GF-D8 (cell line): ENCODE results near the gene TOB1.
"Not testable (repeated sequence)": the region's sequence is repeated elsewhere in the genome, so short reads cannot be mapped to it uniquely, and the experiment has no call there.

Experiments
- DNase-seq: peaks from one replicate; lab custom pipeline; 2025; lab: John Stamatoyannopoulos, UW

Gene TOB1

DNA sequence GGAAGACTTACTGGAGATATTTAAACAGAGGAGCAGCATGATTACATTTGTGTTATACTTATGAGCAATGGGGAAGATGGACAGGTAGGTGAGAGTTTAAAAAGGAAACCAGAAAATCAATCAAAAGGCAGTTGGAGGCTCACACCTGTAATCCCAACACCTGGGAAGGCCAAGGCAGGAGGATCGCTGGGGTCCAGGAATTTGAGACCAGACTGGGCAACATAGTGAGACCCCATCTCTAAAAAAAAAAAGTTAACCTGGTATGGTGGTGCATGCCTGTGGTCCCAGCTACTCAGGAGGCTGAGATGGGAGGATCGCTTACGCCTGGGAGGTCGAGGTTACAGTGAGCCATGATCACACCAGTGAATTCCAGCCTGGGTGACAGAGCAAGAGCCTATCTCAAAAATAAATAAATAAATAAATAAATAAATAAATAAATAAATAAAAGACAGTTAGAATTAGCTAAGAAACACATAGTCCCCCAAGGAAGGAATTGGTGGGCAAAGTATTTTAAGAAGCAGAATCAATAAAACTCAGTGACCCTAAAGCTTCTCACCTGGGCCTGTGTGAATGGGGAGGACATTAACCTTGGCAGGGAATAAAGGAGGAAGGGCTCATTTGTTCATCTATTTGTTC, 32.3 kb upstream of the TOB1 start:
- no peak for DNase-seq

DNA sequence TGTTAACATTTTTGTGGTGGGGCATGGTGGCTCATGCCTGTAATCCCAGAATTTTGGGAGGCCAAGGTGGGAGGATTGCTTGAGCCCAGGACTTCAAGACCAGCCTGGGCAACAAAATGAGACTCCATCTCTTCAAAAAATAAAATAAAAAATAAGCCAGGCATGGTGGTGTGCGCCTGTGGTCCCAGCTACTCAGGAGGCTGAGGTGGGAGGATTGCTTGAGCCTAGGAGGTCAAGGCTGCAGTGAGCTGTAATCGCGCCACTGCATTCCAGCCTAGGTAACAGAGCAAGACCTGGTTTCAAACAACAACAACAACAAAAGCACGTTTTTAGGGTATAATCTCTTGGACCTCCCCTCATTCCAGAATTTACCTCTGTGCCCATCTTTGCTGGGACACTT, 28.4 kb upstream of the TOB1 start:
- DNase-seq, result not testable (repeated sequence)

DNA sequence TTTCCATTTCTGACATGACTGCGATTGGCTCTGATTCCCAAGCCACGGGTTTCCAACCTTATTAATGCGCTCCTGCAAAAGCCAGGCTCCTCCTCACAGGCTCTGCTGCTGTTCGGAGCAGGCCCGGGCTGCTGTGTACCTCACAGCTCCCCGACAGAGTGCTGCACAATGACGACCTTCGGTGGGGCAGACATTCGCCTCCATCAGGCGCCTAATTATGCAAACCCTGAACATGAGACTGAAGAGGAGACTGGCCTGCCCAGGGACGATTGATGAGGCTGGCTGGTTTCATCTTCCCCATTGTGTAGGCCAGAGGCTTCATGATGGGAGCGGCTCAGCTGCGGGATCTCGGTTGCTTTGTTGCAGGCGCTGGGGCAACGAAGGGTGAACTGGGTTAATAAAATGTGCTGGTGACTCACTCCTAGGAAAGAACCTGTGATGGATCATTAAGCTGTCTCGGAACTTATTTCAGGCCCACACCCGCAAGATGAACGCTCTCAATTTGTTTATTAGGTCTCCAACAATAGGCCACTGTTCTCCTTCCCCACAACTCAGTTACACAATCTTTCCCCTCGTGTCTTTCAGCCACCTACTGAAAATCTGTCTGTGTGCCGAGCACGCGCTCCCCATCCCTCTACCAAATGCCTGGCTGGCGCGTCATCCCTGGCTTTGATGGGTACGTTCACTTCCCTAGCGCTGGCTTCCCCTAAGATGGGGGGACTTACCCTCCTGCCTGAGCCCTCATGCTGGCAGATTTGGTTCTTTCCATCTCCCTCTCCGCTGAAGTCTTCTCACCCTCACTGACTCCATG, 27.2 kb upstream of the TOB1 start:
- no peak for DNase-seq

DNA sequence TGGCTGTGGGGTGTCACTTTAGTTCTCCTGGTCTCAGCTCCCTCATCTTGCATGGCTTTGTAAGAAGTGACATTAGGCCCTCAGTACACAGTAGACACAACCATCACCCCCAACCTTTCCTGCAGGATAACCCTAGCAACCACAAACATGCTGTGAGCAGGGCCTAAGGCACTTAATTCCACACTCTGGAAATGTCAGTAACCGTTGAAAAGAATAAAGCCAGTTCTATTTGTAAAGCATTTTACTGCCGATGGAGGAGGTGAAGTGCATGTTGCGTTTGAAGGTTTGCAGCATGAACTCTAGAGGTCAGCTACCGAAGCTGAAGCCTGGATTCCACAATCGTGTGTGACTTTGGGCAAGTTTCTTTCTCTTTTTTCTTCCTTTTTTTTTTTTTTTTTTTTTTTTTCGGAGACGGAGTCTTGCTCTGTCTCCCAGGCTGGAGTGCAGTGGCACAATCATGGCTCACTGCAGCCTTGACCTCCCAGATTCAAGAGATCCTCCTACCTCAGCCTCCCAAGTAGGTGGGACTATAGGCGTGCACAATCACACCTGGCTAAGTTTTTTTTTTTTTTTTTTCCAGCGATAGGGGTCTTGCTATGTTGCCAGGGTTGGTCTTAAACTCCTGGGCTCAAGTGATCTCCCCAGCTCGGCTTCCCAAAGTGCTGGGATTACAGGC, 26.1 kb upstream of the TOB1 start:
- DNase-seq, result no peak

DNA sequence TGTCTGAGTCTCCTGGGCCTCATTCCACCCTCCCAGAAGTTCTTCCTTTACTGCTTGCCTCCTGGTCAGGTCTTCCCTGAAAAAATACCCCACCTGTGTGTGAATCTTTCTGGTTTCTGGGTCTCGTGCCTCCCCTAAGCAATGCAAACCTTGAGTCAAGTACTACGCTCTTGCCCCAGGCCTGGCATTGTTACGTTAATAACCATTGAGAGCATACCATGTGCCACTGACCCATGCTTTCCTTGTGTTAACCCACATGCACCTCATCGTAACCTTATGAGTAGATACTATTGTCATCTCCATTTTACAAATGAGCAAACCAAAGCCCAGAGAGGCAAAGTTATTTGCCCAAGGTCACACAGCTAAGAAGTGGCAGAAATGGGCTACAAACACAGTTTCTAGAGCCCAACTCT, 25.4 kb upstream of the TOB1 start:
- no peak for DNase-seq

DNA sequence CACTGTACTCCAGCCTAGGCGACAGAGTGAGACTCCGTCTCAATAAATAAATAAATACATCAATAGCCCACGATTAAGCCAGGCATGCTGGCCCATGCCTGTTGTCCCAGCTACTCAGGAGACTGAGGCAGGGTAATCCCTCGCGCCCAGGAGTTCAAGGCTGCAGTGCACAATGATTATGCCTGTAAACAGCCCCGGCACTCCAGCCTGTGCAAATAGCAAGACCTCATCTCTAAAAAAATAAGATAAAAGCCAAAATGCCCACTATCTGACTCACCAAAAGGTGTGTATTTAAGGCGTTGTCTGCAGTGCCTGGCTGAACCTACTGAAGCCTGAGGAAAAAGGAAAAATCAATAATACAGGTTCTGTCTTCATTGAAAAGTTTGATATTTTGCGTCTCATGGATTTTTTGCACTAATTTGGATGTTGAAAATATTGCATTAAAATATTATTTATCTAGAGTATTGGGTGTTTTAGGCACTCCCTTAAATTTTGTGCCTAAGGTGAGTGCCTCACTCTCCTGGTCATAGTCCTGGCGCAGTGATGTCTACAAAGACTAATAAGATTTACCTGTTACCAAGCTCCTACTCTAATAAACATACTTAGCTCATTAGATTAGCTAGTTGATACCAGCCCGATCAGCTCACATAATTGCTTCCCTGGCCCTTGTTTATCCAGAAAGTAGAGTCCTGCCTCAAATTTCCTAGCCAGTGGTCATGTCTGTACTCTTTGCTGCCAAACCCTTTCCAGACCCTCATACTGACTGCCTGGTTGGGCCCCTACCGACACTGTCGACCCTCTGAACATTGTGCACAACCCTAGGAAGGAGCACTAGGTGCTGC, 24.7 kb upstream of the TOB1 start:
- DNase-seq, result no peak

DNA sequence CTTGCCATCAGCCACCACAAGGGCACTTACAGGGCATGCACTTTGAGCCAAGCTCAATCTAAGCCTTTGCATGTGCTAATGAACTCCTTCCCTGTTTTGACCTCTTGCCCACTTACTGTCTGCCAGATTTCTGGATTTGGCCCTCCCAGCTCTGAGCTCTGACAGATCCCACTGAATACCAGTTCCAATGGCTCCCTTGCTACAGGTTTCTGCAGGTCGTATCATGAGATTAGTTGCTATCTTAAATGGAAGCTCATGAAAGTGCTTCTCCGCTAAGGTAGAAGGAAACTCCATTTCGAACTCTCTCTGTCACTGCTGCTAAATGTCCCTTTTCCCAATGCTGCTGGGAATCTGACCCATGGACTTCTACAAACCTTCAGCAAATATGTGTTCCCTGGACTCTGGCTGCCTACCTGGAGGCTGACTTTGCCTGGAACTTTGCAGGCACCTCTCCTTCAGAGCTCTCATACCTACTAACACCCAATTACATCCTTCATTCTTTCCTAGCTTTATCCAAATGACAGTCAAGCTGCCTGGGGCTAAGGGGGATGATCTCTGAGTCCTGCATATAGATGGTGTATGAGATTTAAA, 23.5 kb upstream of the TOB1 start:
- no peak for DNase-seq

DNA sequence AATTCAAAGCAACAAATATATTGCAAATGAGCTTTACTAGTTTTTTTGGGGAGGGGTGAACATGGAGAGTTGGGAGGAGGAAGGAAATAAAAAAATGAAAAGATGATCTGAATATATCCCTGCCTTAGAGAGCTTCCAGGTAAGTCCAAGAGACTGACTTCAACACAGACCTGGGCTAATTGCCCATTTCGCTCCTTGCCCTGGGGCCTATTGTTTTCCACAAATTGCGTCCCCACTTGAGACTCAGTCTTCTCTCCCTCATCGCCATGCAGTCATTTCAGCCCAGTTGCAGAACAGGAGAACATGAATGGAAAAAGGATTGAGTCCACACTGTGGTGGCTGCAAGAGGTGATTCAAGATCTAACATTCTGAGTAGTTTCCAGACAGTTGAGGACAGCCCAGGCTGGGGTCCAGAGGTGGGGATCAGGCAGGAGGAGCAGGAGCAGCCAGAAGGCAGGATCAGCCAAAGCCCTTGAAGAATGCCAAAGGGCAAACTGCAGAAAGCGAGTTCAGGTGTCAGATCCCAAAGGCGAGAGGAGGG, 21.6 kb upstream of the TOB1 start:
- DNase-seq, result no peak

GRCh38 chr17:50884439-50885311, 18.5 kb upstream of the TOB1 start:
- DNase-seq, result no peak

- DNase-seq, result peak; percentile 80
These were observed 17.8 kb upstream of the TOB1 start for GRCh38 chr17:50883850-50884438.

- DNase-seq, result no peak
These were observed 16.7 kb upstream of the TOB1 start for GRCh38 chr17:50882851-50883250.

DNA sequence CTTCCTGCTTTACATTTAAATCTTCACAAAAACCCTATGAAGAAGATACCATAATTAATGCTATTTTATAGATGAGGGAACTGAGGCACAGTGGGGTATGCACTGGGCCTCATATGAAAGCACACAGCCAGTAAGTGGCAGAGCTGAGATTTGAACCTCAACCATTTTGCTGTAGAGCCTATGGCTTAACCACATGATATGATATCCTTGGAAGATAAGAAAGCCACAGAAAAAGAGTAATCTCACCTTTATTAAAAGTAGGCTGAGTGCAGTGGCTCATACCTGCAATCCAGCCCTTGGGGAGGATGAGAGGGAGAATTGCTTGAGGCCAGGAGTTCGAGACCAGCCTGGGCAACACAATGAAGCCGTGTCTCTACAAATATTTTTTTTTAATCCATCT, 15.0 kb upstream of the TOB1 start:
- no peak for DNase-seq

DNA sequence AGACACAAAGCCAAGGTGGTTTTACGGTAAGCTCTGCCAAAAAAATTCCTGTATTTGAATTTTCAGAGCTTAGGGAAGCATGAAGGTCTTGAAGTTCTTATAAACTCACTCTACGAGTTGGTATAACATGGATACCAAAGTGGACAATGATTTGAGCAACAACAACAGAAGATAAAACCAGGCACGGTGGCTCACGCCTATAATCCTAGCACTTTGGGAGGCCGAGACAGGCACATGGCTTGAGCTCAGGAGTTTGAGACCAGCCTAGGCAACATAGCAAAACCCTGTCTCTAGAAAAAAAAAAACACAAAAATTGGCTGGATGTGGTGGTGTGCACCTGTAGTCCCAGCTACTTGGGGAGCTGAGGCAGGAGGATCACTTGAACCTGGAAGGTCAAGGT, 12.9 kb upstream of the TOB1 start:
- DNase-seq, result no peak

DNA sequence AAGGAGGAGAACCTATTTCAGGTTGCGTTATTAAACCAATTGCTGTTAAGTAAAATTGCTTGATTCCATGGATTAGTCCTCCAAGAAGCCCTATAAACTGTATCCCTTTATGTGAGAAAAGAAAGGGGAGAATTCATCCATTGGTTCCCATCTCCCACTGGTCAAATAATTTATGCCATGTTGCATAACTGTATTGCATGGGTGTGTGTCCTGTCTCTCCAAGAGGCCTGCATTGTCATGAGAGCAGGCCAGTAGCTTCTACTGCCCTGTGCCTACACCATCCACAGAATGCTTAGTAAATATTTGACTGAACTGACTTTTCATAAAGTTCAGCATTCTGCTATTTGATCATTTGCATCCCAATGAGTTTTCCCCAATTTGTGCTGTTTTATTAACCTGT, 11.7 kb upstream of the TOB1 start:
- DNase-seq, result no peak

DNA sequence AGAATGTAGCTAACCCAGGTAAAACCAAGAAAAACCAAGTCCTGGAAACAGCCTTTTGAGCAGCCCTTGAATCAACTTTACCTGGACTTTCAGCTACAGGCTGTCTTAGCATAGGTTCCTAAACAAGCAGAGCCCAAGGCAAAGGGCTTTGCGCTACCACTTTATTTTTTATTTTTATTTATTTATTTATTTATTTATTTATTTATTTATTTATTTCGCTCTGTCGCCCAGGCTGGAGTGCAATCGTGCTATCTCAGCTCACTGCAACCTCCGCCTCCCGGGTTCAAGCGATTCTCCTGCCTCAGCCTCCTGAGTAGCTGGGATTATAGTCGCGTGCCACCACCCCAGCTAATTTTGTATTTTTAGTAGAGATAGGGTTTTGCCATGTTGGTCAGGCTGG, 10.9 kb upstream of the TOB1 start:
- not testable (repeated sequence) for DNase-seq

DNA sequence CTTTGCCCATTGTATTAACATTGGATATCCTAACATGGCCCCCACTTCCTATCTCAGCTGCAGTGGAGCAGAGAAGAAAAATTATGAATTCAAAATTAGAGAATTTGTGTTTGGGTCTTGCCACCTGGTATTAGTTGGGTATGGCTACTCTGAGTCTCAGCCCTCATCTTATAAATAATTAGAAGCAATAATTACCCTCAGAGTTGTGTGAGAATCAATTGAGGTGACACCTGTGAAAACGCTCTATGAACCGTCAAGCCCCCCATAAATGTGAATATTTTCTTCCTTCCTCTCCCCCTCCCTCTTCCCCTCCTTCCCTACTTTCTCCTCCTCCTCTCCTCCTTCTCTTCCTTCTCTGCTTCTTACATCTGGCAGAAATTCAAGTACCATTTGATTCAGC, 8.9 kb upstream of the TOB1 start:
- no peak for DNase-seq

DNA sequence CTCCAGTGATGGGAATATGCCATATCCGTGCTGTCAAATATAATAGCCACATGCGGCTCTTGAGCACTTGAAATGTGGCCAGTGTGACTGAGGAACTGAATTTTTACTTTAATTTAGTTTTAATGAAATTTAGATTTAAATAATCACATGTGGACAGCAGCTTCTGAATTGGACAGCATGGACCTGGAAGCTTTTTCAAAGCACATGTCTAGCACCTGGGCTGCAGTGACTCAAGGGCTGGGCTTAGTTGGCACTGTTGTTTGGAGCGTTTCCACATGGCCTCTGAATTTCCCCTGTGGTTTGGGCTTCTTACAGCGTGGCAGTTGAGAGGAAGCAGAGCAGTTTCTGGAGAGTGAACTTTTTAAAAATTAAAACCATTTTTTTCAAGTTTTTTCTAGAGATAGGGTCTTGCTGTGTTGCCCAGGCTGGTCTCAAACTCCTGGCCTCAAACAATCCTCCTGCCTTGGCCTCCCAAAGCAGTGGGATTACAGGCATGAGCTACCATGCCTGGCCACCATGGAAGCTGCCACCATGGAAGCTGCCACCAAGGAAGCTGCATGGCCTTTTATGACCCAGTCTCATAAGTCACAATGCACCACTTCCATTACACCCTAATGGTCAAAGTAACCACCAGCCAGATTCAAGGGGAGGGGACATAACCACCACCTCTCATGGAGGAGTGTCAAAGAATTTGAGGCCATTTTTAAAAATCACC, 6.7 kb upstream of the TOB1 start:
- peak; percentile 67 for DNase-seq

DNA sequence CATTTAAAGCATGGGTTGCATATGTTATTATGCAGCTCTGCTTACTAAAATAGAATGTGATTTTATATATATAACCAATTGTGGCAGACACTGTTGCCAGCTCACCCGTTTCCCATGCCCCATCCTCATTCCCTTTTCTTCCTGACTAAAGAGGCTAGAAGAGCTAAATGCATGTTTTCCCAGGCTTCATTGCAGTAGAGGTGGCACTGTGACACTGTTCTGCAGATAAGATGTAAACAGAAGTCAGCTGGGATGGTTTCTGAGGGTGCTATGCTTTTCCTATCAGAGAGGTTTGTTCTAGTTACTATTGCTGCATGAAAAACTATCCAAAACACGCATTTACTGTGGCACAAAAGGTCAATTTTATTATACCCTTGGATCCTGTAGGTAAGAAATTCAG, 5.7 kb upstream of the TOB1 start:
- no peak for DNase-seq

DNA sequence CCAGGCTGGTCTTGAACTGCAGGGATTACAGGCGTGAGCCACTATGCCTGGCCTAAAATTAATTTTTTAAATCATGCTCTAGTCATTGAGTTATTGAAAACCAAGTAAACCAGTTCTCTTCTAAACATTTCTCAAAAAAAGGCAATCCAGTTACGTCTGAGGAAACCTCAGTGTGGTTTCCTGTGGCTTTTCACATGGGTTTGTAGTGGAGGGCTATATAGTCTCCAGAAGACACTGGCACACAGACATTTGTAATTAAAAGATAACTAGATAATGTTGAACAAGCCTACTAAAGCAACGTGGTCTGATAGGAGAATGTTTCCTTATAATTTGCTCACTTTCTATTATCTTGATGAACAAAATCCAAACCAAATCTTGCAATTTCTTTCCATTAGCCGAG, 5.2 kb upstream of the TOB1 start:
- peak; percentile 23 for DNase-seq

DNA sequence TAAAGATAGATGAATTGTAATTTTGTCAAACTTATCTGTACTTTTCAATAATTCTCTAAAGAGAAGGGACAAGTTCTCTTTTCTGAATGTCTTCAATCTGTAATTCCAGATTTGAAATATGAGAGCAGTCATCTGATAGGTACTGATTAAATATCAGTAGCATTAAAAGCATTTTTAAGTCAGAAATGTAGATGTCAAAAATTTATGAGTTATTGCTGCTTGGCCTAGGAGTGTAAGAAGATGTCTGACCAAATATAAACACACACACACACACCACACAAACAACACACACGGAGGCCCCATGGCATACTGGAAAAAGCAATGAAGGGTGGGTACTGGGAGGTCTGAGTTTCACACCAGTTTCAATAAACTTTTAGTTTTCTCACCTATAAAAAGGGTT, 2.4 kb upstream of the TOB1 start:
- no peak for DNase-seq
